ENCODE results near the gene MRRF.

MRRF gene

DNA sequence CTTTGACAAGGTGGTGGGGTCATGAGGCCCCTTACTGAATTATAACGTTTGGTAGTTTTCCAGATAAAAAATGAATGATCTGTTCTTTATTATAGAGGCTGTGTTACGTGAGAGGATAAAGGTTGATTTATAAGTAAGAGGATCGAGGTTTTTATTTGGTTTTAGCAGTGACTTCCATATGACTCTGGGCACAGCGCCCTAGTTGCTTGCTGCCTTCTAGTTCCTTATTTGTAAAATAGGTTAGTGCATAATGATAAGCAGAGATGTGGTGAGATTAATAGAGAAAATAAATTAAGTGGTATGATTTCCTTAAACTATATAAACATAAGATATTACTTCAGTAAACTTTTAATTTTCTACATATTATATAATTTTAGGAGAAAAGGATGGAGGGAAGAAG lies 29.8 kb downstream of the MRRF start:
- Histone ChIP-seq H3K9ac (ENCODE audit: low read depth, low read length, poor library complexity, severe bottlenecking) (no peak overlapping the region), H4K20me1 (ENCODE audit: insufficient read depth, low read length, poor library complexity, severe bottlenecking) (no peaks in the 10 kb centered on the region), H3K79me2 (ENCODE audit: insufficient read depth, low read length) (no peaks in the 10 kb centered on the region), H3F3A (ENCODE audit: low read depth) (no peaks in the 10 kb centered on the region), H3K4me1 (ENCODE audit: insufficient read depth, low read length, poor library complexity, severe bottlenecking) (no peaks in the 10 kb centered on the region), H3K9me2 (replicated peaks; ENCODE audit: low read depth, low read length) (no peaks in the 10 kb centered on the region), H3K4me2 (ENCODE audit: low read depth, low read length, poor library complexity, severe bottlenecking) (no peak overlapping the region), H3K27me3 (ENCODE audit: insufficient read depth, low read length, poor library complexity, severe bottlenecking) (no peaks in the 10 kb centered on the region), H3K9me3 (ENCODE audit: insufficient read depth, low read depth, low read length) (no peaks in the 10 kb centered on the region), H3K4me3 (ENCODE audit: low read length, poor library complexity, severe bottlenecking) (no peak overlapping the region), H3K36me3 (ENCODE audit: insufficient read depth, low read length) (peaks cover 71% of the 10 kb centered on the region; the same call in 1 of the 2 replicates), H2AFZ (ENCODE audit: low read length) (no peak overlapping the region)
- TF ChIP-seq, protein P1, sequence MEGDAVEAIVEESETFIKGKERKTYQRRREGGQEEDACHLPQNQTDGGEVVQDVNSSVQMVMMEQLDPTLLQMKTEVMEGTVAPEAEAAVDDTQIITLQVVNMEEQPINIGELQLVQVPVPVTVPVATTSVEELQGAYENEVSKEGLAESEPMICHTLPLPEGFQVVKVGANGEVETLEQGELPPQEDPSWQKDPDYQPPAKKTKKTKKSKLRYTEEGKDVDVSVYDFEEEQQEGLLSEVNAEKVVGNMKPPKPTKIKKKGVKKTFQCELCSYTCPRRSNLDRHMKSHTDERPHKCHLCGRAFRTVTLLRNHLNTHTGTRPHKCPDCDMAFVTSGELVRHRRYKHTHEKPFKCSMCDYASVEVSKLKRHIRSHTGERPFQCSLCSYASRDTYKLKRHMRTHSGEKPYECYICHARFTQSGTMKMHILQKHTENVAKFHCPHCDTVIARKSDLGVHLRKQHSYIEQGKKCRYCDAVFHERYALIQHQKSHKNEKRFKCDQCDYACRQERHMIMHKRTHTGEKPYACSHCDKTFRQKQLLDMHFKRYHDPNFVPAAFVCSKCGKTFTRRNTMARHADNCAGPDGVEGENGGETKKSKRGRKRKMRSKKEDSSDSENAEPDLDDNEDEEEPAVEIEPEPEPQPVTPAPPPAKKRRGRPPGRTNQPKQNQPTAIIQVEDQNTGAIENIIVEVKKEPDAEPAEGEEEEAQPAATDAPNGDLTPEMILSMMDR (conservative IDR thresholded peaks at IDR 0.05; ENCODE audit: low read length) = no peak
- no peak for TF ChIP-seq EZH2phosphoT487 (IDR thresholded peaks at IDR 0.05; ENCODE audit: borderline replicate concordance)

DNA sequence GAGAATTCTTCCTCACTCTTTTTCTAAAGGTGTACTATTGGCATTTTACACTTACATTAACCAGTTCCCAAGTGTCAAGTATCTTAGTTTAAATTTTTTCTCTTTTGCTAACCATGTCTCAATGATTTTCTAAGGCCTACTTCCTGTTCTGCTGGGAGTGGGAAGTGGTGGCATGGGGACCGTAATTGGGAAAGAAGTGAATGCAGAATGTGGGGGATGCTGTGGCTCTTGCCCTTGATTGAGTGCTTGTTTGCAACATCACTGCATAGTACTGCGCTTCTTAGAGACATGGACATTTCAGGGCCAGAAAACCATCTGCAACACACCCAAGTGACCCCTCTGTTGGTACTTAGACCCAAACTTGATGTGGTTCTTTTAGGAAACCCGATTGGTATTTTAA lies 32.8 kb downstream of the MRRF start:
- H3K4me3 ChIP-seq (ENCODE audit: low read length, poor library complexity, severe bottlenecking) = no peak overlapping the region
- no peaks in the 10 kb centered on the region for H3F3A ChIP-seq (ENCODE audit: low read depth)
- H3K79me2 ChIP-seq (ENCODE audit: insufficient read depth, low read length) = no peaks in the 10 kb centered on the region
- H4K20me1 ChIP-seq (ENCODE audit: insufficient read depth, low read length, poor library complexity, severe bottlenecking) = no peaks in the 10 kb centered on the region
- no peaks in the 10 kb centered on the region for H3K4me1 ChIP-seq (ENCODE audit: insufficient read depth, low read length, poor library complexity, severe bottlenecking)
- H3K9me3 ChIP-seq (ENCODE audit: insufficient read depth, low read depth, low read length) = no peaks in the 10 kb centered on the region
- no peak overlapping the region for H3K4me2 ChIP-seq (ENCODE audit: low read depth, low read length, poor library complexity, severe bottlenecking)
- H3K9me2 ChIP-seq (replicated peaks; ENCODE audit: low read depth, low read length) = no peaks in the 10 kb centered on the region
- TF ChIP-seq, protein P1 (conservative IDR thresholded peaks at IDR 0.05; ENCODE audit: low read length) = no peak
- TF ChIP-seq EZH2phosphoT487 (IDR thresholded peaks at IDR 0.05; ENCODE audit: borderline replicate concordance) = no peak
- peaks cover 74% of the 10 kb centered on the region; the same call in 1 of the 2 replicates for H3K36me3 ChIP-seq (ENCODE audit: insufficient read depth, low read length)
- H2AFZ ChIP-seq (ENCODE audit: low read length) = no peak overlapping the region
- H3K9ac ChIP-seq (ENCODE audit: low read depth, low read length, poor library complexity, severe bottlenecking) = no peak overlapping the region
- H3K27me3 ChIP-seq (ENCODE audit: insufficient read depth, low read length, poor library complexity, severe bottlenecking) = no peaks in the 10 kb centered on the region

DNA sequence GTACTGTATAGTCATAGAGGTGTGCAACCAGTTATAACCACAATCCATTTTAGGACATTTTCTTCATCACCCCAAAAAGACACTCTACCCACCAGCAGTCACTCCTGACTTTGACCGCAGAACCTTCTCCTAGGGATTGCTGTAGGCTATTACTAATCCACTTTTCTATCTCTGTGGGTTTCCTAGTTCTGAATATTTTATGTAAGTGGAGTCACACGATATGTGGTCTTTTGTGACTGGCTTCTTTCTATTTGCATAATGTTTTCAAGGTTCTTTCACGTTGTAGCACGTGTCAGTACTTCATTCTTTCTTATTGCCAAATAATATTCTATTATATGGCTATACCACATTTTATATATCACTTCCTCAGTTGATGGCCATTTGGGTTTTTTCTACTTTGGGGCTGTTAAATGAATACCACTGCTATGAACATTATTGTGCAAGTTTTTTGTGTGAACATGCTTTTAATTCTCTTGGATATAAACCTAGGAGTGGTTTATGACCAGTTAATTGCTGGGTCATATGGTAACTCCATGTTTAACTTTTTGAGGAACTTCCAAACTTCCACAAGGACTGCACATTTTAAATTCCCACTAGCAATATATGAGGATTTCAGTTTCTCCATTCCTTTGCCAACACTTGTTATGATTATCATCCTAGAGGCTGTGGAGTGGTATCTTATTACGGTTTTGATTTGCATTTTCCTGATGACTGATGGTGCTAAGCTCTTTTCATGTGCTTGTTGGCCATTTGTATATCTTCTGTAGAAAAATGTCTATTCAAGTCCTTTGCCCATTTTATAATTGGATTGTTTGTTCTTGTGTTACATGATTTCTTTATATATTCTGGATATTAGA lies 37.8 kb downstream of the MRRF start:
- Histone ChIP-seq H3K4me1 (ENCODE audit: insufficient read depth, low read length, poor library complexity, severe bottlenecking) (peaks cover 5% of the 10 kb centered on the region), H3K4me3 (ENCODE audit: low read length, poor library complexity, severe bottlenecking) (no peak overlapping the region), H3K9me3 (ENCODE audit: insufficient read depth, low read depth, low read length) (no peaks in the 10 kb centered on the region), H3K36me3 (ENCODE audit: insufficient read depth, low read length) (peaks cover 65% of the 10 kb centered on the region; the same call in 1 of the 2 replicates), H2AFZ (ENCODE audit: low read length) (no peak overlapping the region), H3K9ac (ENCODE audit: low read depth, low read length, poor library complexity, severe bottlenecking) (no peak overlapping the region), H4K20me1 (ENCODE audit: insufficient read depth, low read length, poor library complexity, severe bottlenecking) (no peaks in the 10 kb centered on the region), H3K4me2 (ENCODE audit: low read depth, low read length, poor library complexity, severe bottlenecking) (no peak overlapping the region), H3K79me2 (ENCODE audit: insufficient read depth, low read length) (no peaks in the 10 kb centered on the region), H3K27me3 (ENCODE audit: insufficient read depth, low read length, poor library complexity, severe bottlenecking) (no peaks in the 10 kb centered on the region), H3F3A (ENCODE audit: low read depth) (no peaks in the 10 kb centered on the region), H3K9me2 (replicated peaks; ENCODE audit: low read depth, low read length) (no peaks in the 10 kb centered on the region)
- no peak for TF ChIP-seq EZH2phosphoT487 (IDR thresholded peaks at IDR 0.05; ENCODE audit: borderline replicate concordance)
- TF ChIP-seq, protein P1 (conservative IDR thresholded peaks at IDR 0.05; ENCODE audit: low read length) = no peak
